ENCODE data around the gene PLD5.
A peak's percentile ranks its signal among the peaks of the same experiment; 100 is the strongest.
"Not testable (repeated sequence)": the region's sequence is repeated elsewhere in the genome, so short reads cannot be mapped to it uniquely, and the experiment has no call there.

Gene PLD5

DNA sequence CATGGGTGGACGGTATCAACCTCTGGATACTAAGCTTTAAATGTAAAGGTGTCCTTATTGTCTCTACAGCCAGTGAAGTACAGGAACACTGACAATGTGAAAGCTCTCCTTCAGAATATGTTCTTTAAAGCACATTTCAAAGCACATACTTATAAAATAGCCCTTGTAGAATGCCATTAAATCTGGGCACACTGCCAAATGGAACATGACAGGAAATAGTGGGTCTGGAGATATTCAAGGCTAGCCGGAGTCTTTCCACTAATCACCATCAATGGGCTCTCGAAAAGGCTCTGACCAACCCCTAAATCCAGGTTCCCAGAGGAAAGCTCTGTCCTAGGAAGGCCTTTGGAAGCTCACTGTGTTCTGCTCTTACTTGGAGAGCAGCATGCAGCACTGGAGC is 46.6 kb downstream of the PLD5 start:
- DNase-seq (ENCODE audit: low spot score) = no peak

DNA sequence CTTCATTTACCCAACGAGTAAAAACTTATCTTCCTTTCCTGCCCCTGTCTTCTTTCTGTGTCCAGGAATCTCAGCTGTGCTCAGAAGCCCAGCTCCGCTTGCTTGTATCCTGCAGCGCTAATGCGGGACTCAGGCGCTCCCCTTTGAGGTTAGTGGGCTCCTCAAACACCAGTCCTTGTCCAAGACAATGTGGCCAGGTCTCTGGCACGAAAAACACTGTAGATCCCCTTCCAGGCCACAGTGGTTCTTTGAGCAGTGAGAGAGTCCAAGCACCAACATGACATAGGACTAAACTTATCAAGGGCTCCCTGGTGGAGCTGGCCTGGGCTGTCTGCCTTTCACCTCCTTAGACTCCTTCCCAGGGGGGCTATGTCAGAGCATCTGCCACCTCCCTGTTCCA is 53.7 kb downstream of the PLD5 start:
- no peak for DNase-seq (ENCODE audit: low spot score)

DNA sequence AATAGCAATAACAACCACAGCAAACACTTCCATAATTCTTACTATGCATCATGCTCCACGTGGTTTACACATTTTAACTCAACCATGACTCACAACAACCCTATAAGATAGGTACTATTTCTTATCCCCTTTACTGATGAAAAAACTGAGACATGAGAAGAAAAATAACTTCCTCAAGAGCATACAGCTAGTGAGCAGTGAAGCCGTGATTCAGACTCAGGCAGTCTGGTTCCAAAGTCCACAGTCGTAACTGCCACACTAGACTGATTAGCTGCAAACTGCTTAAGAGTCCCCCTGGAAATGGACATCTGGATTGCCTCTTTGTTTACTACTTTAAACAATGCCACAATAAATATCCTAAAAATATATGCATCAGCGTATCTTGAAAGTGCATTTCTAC is 55.7 kb downstream of the PLD5 start:
- DNase-seq (ENCODE audit: low spot score) = no peak

GRCh38 chr1:242467556-242468145 is 56.8 kb downstream of the PLD5 start:
- DNase-seq (ENCODE audit: low spot score) = peak; percentile 7

DNA sequence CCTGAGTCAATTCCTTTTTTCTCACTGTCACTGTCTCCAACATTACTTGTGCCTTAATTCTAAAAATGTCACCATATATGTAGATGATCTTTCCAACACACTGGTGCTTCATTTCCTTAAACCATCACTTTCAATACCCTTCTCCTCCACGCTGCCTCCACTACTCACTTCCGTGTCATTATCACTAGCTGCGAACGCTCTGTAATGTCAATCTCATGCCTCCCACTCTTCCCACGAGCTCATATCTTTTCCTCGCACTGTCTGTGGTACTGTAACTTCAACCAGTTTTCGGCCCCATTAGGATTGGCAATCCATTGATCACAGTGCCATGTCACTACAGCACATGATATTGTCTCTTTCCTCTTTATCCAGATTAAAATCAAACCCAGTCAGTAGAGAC is 61.6 kb downstream of the PLD5 start:
- no peak for DNase-seq (ENCODE audit: low spot score)

- DNase-seq (ENCODE audit: low spot score) = not testable (repeated sequence)
Measured at GRCh38 chr1:242459740-242460139, 64.8 kb downstream of the PLD5 start.

DNA sequence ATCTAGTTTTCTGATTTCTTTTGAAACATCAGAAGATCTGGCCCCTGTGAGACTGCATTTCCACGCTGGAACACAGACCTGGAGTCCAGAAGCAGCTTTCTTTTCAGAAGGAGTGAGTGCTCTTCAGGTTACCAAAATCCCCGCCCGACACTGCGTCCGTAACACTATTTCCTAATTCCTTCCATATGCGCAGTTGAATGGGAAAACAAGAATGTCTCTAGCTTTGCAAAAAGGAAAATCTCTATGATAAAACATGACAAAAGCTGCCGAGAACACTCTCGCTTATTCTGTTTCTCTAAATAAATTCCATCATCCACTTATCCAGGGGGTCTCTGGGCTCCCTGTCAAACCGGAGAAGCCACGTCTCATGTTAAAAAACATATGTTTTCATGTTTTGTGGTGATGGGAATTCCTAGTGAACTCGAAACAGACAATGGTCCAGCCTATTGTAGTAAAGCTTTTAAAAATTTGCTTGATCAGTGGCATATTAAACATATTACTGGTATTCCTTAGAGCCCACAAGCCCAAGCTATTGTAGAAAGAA is 67.7 kb downstream of the PLD5 start:
- DNase-seq (ENCODE audit: low spot score) = no peak

- no peak for DNase-seq (ENCODE audit: low spot score)
Measured at GRCh38 chr1:242455052-242455361, 69.5 kb downstream of the PLD5 start.

GRCh38 chr1:242454262-242455051 is 70.0 kb downstream of the PLD5 start:
- DNase-seq (ENCODE audit: low spot score) = no peak

DNA sequence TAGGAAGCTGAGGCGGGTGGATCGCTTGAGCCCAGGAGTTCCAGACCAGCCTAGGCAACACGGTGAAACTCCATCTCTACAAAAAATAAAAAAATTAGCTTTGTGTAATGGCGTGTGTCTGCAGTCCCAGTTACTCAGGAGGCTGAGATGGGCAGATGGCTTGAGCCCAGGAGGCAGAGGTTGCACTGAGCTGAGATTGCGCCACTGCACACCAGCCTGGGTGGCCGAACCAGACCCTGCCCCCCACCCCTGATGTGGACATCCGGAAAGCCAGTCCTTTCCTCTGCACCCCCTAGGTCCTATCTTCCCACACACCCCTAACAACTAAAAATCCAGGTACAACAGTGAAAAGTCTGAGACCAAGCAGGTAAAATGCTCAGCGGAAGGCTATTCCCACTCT is 71.9 kb downstream of the PLD5 start:
- DNase-seq (ENCODE audit: low spot score) = no peak

DNA sequence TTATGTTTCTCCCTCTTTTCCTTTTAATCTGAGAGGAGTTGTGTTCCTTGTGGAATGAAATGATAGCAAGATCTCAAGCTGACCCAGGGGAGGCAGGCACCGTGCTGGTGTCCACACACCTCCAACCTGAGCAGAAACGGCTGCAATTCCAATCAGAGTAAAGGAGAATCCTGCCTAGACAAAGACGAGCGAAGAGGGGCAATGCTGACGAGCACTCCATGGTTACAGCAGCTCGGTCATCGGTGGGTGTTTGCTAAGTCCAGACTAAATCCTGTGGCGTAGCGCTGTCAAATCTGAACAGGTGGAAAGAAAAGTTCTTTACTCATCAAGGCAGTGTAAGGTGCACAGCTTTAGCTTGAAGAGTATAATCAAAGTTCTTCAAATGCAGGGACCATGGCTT is 74.8 kb downstream of the PLD5 start:
- no peak for DNase-seq (ENCODE audit: low spot score)

GRCh38 chr1:242448910-242449645 is 75.4 kb downstream of the PLD5 start:
- no peak for DNase-seq (ENCODE audit: low spot score)

DNA sequence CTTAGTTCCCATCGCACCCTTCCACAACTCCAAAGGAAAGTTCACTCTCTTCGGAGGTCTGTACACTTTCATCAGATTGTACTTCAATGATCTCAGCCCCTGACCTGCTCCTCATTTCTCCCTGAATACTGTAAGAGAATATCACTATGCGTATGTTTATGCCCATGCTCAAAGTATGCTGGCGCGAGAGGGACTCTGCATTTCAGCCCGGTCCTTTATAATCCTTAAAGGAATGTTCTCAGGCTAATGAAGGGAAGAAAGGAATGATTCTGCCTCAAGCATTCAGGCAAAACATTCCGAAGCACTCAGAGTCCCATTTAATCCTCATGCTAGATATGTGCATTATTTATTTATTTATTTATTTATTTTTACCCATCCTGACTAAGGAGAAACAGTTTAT is 76.8 kb downstream of the PLD5 start:
- DNase-seq (ENCODE audit: low spot score) = no peak

- no peak for DNase-seq (ENCODE audit: low spot score)
Measured at GRCh38 chr1:242440757-242441156, 83.7 kb downstream of the PLD5 start.

- no peak for DNase-seq (ENCODE audit: low spot score)
Measured at GRCh38 chr1:242435200-242435599, 89.3 kb downstream of the PLD5 start.

- DNase-seq (ENCODE audit: low spot score) = no peak
Measured at GRCh38 chr1:242432491-242433095, 91.9 kb downstream of the PLD5 start.

DNA sequence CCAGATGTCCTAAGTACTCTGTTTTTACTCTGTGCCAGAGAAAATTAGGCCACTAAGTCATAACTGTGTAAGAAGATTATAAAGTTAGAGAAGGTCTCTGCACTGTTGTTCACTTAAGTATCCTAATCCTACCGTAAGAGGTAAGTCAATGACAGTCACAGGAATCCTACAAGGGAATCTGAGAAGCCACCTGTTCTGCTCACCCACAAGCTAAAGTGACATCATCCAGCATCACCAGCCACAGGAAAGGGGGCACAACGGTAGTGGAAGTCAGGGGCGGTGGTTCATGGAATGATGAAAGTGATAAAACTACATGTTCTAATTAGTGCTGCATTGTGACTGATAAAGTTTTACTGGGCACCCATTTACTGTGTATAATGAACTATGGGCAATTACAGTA is 92.7 kb downstream of the PLD5 start:
- DNase-seq (ENCODE audit: low spot score) = no peak

- DNase-seq (ENCODE audit: low spot score) = no peak
Measured at GRCh38 chr1:242430956-242431355, 93.5 kb downstream of the PLD5 start.

GRCh38 chr1:242428399-242429190 is 95.9 kb downstream of the PLD5 start:
- DNase-seq (ENCODE audit: low spot score) = no peak

DNA sequence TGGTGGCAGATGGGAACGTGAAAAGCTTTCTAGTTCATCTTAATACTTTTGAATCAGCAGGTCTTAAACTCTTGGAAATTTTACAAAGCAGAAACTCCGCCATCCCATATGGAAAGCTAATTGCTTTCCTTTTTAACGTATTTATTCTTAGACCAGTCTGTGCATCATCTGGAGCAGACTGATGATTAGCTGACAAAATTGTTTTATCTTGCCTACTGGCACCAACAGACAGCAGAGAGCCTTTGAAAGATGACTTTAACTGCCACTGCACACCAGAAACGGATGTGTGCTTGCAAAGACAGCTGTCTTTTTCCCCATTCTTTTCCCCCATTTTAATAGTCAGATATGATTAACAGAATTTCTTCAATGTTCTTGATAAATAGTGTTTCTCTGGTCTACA is 97.0 kb downstream of the PLD5 start:
- DNase-seq (ENCODE audit: low spot score) = no peak

GRCh38 chr1:242426271-242426905 is 98.1 kb downstream of the PLD5 start:
- DNase-seq (ENCODE audit: low spot score) = no peak

Measured in CD4-positive, alpha-beta T cell treated with Interleukin-2 at 100 ng/mL for 4 hours (primary cell).